GM19467 (cell line): Measurements from ENCODE around the gene HBP1.
"Not testable (repeated sequence)": the region's sequence is repeated elsewhere in the genome, so short reads cannot be mapped to it uniquely, and the experiment has no call there.

Experiments used
- ATAC-seq: cut with Tn5 transposase; IDR thresholded peaks from one replicate; pipeline ENCODE4 v1.9.1; 2021; ENCODE audit warnings: mild to moderate bottlenecking, moderate library complexity; ENCODE audit not compliant: unreplicated experiment

The HBP1 gene

GRCh38 chr7:107154826-107155225 is 14.0 kb upstream of the HBP1 start:
- no peak for ATAC-seq

DNA sequence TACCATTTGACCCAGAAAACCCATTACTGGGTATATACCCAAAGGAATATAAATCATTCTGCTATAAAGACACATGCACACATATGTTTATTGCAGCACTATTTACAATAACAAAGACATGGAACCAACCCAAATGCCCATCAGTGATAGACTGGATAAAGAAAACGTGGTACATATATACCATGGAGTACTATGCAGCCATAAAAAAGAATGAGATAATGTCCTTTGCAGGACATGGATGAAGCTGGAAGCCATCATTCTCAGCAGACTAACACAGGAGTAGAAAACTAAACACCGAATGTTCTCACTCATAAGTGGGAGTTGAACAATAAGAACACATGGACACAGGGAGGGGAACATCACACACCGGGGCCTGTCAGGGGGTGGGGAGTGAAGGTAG is 13.1 kb upstream of the HBP1 start:
- ATAC-seq: not testable (repeated sequence)

- ATAC-seq: no peak
Measured at GRCh38 chr7:107157091-107157490, 11.7 kb upstream of the HBP1 start.

DNA sequence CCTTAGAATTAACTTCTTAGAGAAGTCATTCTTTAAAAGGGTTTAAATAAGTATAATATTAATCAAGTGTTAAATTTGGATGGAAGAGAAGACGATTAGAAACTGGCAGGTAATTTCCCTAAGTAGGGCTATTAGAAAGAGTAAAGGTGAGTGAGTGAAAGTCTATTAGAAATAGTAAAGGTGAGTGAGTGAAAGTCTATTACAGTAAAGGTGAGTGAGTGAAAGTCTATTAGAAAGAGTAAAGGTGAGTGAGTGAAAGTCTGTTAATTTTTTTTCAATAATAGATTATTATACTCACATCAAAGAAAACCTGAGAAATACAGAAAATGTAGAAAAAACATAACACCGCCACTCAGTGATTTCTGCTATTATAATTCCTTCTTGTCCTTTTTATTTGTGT is 10.8 kb upstream of the HBP1 start:
- ATAC-seq: no peak

DNA sequence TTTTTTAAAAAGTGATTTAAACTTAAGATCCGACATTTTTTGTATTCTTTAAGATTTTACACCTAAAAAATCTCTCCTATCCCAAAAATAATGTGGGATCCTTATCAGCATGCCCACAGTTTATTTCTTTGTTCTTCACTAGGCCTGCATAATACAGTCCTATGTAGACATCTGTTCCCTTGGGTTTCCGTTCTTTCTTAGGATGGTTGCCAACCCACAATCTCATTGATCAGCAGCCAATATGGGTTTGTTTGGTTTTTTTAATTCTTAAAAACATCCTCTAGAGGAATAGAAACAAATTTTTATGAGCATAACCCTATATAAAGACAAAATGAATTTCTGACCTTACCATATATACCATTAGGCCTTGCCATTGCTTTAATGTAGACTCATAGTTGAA is 8.4 kb upstream of the HBP1 start:
- no peak for ATAC-seq

GRCh38 chr7:107161415-107161814 is 7.4 kb upstream of the HBP1 start:
- ATAC-seq: no peak

DNA sequence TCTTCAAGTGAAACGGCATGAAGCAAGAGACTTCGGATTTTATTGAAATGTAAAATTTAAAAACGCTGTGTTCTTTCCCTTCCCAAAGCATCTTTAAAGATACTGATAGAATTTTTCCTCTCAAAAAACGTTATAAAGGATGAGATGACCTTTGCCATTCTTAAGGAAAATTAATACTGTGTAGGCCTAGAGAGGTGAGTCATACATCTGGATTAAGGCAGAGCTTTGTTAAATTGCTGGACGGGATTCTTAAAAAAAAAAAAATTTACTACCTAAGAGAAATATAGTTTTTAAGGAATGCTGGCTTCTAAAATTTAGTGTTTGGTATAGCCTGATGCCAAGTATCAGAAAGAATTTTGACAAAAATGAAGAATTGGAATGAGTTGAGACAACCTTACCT is 6.3 kb upstream of the HBP1 start:
- ATAC-seq: no peak

GRCh38 chr7:107164092-107164491 is 4.7 kb upstream of the HBP1 start:
- ATAC-seq: no peak

GRCh38 chr7:107165341-107165740 is 3.5 kb upstream of the HBP1 start:
- ATAC-seq: no peak

- ATAC-seq: no peak
Measured at GRCh38 chr7:107166736-107167426, 1.9 kb upstream of the HBP1 start.

DNA sequence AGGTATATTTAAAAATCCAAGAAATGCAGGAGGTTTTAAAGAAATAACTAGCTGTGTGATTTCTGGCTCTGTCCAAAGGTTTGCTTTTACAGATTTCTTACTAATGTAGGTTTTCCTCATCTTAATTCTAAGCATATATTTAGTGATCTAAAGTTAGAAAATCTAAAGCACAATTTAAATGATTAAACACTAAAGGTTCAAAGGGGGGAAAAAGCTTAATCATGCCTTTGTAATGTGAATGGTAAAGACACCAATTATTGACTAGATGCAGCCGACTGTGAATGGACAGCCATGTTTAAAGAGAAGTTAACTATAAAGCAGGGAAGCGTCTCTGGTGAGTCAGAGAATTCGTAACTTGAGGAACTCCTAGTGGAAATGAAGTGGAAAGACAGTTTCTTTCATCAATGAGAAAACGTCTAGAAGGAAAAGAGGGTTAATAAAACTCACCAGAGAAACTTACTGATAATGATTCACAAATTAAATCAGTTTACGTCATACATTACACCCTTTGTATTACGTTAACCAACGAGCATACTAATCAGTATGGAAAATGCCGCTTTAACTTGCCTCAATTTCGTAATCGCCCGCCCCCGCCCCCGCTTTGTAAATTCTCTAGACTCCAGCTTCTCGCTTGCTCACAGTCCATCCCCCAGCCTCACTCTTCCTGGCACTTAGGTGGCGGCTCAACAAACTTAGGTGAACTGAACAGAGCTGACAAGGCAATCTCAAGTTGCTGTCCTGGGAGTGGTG is 1.1 kb upstream of the HBP1 start:
- no peak for ATAC-seq

DNA sequence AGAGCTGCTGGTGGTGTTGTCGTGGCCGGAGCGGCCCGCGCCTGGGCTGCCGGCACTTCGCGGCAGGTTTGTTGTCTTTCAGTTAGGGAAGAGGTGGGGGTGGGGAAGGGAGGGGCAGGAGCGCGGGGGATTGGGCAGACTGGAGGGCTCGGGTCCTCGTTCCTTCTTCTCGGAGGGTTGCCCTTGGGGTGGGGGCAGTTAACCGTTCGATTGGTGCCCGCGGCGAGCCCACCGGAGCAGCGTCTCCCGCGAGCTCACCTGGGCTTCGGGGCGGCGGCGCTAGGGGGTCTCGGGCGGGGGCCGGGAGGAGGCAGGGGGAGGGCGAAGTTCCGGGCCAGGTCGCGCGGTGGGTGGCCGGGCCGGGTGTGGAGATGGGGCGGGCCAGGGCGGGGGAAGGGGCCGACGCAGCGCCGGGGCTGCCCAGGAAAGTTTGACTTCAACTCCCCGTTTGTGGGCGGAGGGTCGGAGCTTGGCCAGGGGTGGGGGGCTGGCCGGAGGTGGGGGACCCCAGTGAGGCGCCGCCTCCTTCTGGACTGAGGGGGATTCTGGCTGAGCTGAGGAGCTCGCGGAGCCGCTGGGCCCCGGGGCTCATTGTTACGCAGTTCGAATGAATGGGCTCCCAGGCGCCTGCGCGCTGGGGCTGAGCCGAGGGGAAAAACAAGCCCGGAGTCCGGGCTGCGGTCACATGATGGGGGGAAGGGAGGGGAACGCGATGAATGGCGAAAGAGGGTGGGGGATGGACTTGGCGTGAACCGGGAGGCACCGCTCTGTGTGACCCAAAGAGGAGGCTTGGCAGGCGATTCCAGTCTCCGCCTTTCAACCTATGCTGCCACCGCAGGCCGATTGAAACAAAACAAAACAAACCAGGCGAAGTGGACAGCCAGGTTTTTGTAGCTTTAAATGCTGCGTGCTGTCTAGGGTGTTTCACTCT is 582 bp downstream of the HBP1 start:
- peak; percentile 34 for ATAC-seq

DNA sequence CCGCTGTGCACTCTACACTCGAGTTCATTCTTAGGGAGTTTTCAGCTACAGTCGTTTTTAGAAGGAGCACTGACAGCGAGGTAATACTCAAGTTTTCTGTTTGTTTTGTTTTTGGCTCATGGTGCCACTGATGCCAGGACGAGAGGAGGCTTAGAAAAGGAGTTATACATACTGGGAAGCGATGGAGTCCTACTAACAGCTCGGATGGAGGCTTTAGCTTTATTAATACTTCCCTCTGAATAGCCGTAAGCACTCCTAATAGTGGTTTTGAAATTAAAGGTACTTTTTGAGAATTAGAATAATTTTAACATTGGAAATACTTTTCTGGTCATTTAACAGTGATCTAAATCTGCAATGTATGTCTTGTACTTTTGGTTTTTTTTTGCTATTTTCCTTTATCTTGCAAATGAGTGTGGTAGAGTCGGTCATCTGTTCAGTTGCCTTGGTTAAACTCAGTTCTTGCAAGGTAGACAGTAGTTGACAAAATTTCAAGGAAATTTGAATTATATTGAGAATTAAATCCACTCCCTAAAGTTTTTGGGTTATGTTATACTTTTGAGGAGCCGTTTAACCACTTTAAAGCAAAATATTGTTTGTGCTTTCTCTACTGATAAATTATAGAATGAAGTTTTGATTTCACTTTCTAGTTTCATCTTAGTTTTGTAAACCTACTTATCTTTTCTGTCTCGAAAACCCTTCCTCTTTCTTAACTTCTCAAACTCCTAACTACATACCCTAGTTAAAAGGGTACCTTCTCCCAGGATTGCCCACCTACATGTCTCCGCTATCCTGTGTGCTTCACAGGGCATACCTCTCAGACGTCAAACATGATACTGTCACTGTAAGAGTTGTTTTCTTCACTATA is 1.5 kb downstream of the HBP1 start:
- ATAC-seq: no peak

GRCh38 chr7:107171496-107171895 is 2.7 kb downstream of the HBP1 start:
- no peak for ATAC-seq

DNA sequence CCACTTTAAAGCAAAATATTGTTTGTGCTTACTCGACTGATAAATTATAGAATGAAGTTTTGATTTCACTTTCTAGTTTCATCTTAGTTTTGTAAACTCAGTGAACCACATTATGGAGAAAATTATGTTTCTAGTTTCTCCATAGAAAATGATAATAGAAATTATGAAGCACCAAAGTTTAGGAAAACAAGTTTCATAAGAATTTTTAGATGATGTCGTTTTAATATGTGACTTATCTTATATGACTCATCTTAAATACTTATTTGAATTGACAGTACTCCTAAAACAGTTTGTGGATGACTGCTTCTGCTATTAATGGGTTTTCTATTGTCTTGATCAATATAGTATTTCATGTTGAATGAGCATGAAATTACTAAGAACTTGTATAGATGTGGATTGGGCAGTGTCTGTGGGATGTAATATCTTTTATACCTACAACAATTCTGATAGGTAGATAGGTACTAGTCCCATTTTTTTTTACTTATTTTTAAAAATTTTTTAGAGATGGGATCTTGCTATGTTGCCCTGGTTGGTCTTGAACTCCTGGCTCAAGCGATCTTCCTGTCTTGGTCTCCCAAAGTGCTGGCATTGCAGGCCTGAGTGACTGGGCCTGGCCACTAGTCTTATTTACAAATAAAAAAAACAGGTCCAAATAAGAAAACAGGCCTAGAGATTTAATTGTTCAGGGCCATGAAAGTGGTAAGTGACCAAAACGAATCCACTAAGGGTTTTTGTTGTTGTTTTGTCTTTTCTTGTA is 3.7 kb downstream of the HBP1 start:
- ATAC-seq: no peak

DNA sequence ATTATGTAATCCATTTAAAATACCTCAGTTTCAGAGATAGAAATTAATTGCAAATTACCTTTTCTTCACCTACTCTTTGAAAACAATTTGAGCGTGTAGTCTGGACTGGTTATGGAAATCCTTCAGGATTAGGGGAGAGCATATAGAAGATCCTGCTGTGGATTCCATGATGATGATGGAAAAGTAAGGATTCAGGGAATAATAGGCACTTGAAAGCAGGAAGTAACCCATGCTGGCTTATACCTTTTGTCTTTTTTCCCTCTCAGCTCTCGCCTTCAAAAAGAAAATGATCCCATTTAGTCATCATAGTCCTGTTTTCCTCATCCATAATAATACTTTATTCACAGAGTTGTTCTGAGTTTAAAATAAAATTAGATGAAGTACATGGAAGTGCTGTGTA is 4.4 kb downstream of the HBP1 start:
- ATAC-seq: no peak

- ATAC-seq: peak; percentile 46
Measured at GRCh38 chr7:107173691-107174406, 5.0 kb downstream of the HBP1 start.

DNA sequence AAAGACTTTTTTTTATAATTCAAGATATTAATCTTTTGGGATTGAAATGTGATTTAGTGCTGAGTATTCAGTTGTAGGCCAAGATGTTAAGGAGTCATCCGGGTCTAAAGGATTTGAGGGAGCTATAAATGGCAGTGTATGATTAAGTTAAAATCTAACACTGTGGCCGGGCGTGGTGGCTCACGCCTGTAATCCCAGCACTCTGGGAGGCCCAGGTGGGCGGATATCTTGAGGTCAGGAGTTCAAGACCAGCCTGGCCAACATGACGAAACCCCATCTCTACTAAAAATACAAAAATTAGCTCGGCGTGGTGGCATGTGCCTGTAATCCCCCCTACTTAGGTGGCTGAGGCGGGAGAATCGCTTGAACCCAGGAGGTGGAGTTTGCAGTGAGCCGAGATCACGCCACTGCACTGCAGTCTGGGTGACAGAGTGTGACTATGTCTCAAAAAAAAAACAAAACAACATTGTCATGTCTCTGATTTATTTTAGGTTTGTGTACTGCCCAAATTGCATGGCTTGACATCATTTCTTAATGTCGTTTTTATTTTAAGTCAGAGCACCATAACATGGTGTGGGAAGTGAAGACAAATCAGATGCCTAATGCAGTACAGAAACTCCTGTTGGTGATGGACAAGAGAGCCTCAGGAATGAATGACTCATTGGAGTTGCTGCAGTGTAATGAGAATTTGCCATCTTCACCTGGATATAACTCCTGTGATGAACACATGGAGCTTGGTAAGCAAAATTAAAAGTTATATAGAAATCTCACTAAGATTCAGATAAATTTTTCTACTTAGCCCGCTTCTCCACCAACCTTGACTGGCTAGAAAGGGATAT is 10.7 kb downstream of the HBP1 start:
- ATAC-seq: no peak
